Head of caudate nucleus (tissue), 42 donors: ENCODE data around the gene AOX1.
"Not testable (repeated sequence)": the region's sequence is repeated elsewhere in the genome, so short reads cannot be mapped to it uniquely, and the experiment has no call there.

ENCODE experiments used
- DNase-seq, 42 donors: peaks; one replicate each; pipeline versions ENCODE4 v3.0.0 to v3.0.0-alpha.2; 2020 to 2021; ENCODE audit warnings: mixed read lengths in 7 of 42
- intact Hi-C: fragments of 100-400 bp; cut with DNase I; formaldehyde crosslinking; loops from one replicate; pipeline ENCODE4 v1.15.0; 2022

The AOX1 gene

GRCh38 chr2:200620606-200621390, 35.0 kb downstream of the AOX1 start:
- no peak for DNase-seq
- intact Hi-C loops: no loop called here

DNA sequence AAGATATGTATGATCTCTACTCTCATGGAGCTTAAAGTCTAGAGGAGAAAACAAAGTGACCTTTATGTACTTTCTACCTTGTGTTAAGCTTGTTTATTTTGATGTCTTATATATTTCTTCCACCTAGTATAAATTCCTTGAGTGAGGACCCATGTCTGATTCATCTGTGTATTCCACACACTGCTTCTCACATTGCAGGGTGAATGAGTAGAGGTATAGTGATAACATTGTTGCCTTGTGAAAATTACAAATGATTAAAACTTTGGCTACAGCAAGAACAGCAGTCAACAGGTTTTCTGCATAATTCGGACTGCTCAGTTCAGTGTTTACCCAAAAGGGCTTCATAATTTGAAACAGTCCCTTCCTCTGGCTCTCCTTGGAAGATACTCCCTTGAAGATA, 36.3 kb downstream of the AOX1 start:
- DNase-seq: no peak
- intact Hi-C loops: no loop called here

GRCh38 chr2:200624026-200624425, 38.2 kb downstream of the AOX1 start:
- no peak for DNase-seq
- intact Hi-C loops: no loop called here

DNA sequence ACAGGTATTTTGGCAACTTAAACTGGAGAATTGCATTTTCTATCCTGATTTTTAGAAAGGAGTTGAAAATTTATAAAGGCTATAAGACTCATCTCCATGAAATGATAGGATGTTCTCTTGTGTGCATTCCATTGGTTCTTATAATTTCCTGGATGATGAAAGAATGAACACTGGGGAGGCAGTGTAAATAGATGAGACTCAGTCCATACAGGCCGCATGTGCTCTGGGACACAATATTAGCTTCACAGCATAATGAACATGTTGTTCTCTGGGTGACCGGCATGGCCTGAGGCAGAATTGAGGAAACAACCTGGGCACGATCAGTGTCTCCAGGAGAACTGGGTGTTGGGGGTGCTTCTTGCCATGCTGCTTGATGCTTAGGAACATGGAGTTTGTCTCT, 38.8 kb downstream of the AOX1 start:
- intact Hi-C loops: no loop called here

GRCh38 chr2:200625282-200625681, 39.5 kb downstream of the AOX1 start:
- intact Hi-C loops: no loop called here
- DNase-seq: no peak

More for the DNA sequence above, 38.8 kb downstream of the AOX1 start:
- no peak for DNase-seq

GRCh38 chr2:200625958-200626363, 40.1 kb downstream of the AOX1 start:
- no peak for DNase-seq
- intact Hi-C loops: no loop called here

GRCh38 chr2:200627110-200627770, 41.4 kb downstream of the AOX1 start:
- intact Hi-C loops: no loop called here
- DNase-seq: no peak

- DNase-seq, intact Hi-C loops: not testable (repeated sequence)
Measured at GRCh38 chr2:200628461-200628860, 42.6 kb downstream of the AOX1 start.

DNA sequence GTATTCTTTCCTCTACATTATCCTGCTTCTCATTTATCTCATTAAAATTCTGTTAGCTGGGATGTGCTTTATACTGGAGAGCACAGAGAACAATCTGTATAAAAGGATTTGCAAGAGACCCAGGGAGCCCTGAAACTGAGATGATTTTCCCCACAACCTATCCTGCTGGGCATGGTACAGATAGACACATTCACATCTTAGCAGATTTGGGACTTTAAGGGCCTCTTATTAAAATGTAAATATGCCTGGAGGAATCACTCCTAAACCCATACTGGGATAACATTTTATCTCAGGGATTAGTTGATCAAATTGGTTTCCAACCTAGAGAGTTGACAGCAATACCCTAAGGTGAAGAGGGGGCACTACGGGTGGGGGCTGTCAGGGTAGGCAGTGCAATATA, 45.5 kb downstream of the AOX1 start:
- no peak for DNase-seq
- intact Hi-C loops: no loop called here

DNA sequence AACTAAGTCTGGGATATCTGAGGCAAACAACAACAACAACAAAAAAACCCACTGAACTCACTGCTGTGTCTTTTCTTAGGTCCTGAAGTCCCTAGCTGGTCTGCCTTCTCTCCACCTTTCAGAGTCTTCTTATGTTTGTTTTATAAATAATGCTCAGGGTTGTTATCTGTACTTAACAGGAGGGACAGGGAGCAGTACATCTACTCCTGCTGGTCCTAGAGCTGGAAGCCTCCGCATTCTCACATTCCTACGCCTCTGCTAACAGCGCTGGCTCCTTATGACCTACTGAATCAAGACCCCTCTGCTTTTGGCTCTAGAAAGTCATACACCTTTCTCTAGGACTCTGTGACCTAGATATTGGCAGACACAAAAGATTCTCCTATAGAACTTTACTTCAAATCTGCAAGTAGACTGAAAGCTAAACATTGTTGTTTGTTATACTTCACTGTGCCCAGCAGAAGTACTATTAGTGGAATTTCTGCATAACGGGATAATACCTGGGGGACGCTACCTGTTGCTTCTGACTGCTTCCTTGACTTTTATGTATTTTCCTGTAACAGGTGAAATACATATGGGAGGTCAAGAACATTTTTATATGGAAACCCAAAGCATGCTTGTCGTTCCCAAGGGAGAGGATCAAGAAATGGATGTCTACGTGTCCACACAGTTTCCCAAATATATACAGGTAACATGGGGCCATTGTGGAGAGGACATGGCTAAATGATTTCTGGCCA, 48.6 kb downstream of the AOX1 start:
- DNase-seq: no peak
- intact Hi-C loops: no loop called here

GRCh38 chr2:200635251-200635650, 49.4 kb downstream of the AOX1 start:
- intact Hi-C loops: no loop called here
- no peak for DNase-seq

GRCh38 chr2:200637901-200638300, 52.1 kb downstream of the AOX1 start:
- intact Hi-C loops: no loop called here
- no peak for DNase-seq

DNA sequence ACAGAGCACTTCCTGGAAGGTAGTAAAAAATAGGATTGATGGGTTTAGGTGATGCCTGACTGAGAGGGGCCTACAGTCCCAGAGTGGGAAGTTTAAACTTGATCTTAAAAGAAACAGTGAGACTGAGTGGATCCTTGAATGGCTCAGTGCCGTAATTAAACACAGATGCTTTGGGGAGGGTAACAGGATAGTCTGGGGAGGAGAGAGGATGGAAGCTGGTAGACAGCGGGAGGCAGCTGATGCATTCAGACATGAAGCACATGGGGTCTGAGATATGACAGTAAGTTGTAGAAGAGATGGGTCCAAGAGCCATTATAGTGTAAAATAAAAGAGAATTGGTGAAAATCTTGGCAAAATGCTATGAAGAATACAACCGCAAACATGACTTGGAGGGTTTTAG, 54.4 kb downstream of the AOX1 start:
- no peak for DNase-seq
- intact Hi-C loops: no loop called here

GRCh38 chr2:200640901-200641300, 55.1 kb downstream of the AOX1 start:
- intact Hi-C loops: no loop called here
- DNase-seq: no peak

GRCh38 chr2:200648518-200649281, 62.9 kb downstream of the AOX1 start:
- intact Hi-C loops, DNase-seq: not testable (repeated sequence)

DNA sequence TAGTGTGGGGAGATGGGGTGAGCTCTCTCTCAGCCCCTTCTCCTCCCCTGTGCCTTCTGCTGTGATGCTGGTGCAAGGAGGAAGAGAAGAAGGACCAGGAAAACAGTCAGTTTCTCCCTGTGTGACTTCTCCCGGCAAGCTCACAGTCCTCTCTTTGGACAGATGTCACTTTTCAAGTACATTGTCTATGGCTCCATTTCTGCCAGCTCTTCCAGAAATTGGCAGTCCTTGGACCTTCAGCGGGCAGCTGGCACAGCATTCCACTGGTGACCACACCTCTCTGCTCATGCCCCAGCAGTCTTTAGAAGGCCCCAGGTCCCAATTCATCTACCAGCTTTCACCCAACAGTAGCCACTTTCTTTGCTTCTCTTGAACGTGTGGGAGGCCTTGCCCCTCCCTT, 63.9 kb downstream of the AOX1 start:
- intact Hi-C loops: no loop called here
- no peak for DNase-seq

DNA sequence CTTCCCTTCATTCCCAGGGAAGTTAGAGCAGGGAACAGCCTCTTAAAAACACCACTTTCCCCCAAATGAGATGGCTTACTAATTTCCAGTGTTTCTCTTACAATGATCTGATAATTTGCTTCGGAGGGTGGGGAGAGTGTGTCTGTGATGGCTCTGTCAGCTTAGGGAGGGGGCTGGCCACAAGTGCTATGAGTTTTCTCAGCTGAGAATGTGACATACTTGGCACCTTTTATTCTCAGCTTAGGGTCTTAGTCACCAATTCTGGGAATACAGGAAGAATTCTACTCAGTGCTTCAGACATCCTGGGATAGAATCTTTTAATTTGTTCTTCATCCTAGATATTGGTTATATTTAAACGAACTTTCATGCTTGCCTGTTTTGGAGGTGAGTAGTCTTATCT, 64.4 kb downstream of the AOX1 start:
- intact Hi-C loops: no loop called here

GRCh38 chr2:200652158-200652557, 66.3 kb downstream of the AOX1 start:
- intact Hi-C loops: no loop called here
- no peak for DNase-seq

More for the DNA sequence above, 64.4 kb downstream of the AOX1 start:
- DNase-seq: no peak

DNA sequence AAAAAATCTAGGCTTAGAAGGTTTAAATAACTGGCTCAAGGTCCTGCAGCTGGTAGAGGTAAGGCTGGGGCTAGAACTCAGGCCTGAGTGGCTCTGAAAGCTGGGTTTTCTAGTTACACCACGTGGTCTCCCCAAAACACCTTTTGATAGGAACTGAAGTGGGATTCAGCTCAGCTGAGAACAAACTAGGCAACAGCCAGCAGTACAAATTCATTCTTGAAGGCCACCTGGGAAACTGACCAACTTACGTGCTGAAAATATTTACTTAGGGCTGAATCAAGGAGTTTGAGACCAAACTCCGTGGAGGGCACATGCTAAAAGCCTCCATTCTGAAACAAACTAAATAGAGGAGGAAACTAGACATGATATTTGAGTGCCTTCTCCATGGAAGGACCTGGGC, 67.2 kb downstream of the AOX1 start:
- intact Hi-C loops: no loop called here
- DNase-seq: no peak

GRCh38 chr2:200654823-200655222, 69.0 kb downstream of the AOX1 start:
- intact Hi-C loops: no loop called here
- DNase-seq: no peak
